Measurements from ENCODE around the gene AP4B1. TPM values are rescaled to one million over a fixed set of nuclear protein-coding genes. Genes with fewer than 3 reads are reported as not detected.
A peak's percentile ranks its signal among the peaks of the same experiment; 100 is the strongest.

AP4B1 gene
- total and polyA plus RNA-seq, 9 of the 15 experiments (the other 6 are each of a cell fraction or from before 2014, with no cell fraction given): 15.8 to 36.5 (median 24.6) TPM

DNA sequence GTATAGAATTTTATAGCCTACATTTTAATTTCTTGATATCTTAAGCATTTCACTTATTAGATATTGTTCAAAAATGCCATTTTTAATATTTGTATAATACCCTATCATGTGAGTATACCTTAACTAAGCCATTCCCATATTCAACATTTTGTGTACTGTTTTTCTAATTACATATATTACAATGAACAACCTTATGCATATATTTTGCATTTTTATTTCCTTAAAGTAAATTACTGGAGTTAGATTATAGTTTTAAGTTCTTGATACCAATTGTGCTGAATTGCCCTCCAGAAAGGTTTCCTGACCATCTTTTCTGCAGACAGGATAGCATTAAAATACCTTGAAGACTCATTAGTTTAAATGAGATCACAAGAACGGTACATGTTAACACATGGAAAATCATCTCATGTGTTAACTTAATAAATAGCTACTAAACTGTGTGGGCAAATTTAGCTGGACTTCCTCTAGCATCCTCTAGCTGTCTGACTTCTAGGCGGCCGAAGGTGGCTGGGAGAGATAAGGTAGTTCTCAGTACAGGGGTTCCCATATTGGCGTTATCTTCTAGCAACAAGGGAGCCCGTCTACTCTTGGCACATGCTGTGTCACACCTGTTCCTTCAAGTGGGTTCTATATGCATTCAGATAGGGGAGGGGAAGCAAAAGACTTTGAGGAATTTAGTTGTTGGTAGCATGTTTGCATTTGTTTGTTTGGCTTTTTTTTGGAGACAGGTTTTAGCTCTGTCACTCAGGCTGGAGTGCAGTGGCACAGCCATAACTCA, 9.5 kb upstream of the AP4B1 start (continued):
- TF ChIP-seq, protein P1, sequence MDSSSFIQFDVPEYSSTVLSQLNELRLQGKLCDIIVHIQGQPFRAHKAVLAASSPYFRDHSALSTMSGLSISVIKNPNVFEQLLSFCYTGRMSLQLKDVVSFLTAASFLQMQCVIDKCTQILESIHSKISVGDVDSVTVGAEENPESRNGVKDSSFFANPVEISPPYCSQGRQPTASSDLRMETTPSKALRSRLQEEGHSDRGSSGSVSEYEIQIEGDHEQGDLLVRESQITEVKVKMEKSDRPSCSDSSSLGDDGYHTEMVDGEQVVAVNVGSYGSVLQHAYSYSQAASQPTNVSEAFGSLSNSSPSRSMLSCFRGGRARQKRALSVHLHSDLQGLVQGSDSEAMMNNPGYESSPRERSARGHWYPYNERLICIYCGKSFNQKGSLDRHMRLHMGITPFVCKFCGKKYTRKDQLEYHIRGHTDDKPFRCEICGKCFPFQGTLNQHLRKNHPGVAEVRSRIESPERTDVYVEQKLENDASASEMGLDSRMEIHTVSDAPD (CRISPR knock-in tag; IDR thresholded peaks at IDR 0.05): no peak
- TF ChIP-seq FOXA3 (CRISPR knock-in tag; conservative IDR thresholded peaks at IDR 0.05 in 1 of 2, IDR thresholded peaks at IDR 0.05 in 1 of 2): no peak
- peak in 1 of 2 experiments; percentile 89; a peak in 2 of 4 replicates for TF ChIP-seq NONO (IDR thresholded peaks at IDR 0.05; ENCODE audit: low read depth in 2 of 2, low read length in 1 of 2)
- no peak for TF ChIP-seq ZNF764 (CRISPR knock-in tag; IDR thresholded peaks at IDR 0.05; ENCODE audit: low read depth)
- no peak for TF ChIP-seq DIDO1 (tag; IDR thresholded peaks at IDR 0.05; ENCODE audit: low read depth)
- peak; percentile 23 to 36 (median 26); a peak in 4 of 6 replicates for TF ChIP-seq CTCF (IDR thresholded peaks at IDR 0.05 in 2 of 3, conservative IDR thresholded peaks at IDR 0.05 in 1 of 3; ENCODE audit: insufficient read depth in 2 of 3, low read depth in 1 of 3, low read length in 3 of 3)
- peak; percentile 96 for TF ChIP-seq PHB2 (IDR thresholded peaks at IDR 0.05; ENCODE audit: low read depth)
- TF ChIP-seq NELFE (IDR thresholded peaks at IDR 0.05; ENCODE audit: insufficient read depth, insufficient read length): no peak
- peak in 1 of 2 experiments; percentile 94; a peak in 2 of 4 replicates for TF ChIP-seq ZNF639 (CRISPR knock-in tag; conservative IDR thresholded peaks at IDR 0.05 in 1 of 2, IDR thresholded peaks at IDR 0.05 in 1 of 2)
- TF ChIP-seq EP400 (IDR thresholded peaks at IDR 0.05): peak; percentile 73
- TF ChIP-seq ZNF124 (CRISPR knock-in tag; IDR thresholded peaks at IDR 0.05): no peak
- no peak for TF ChIP-seq SREBF2 (CRISPR knock-in tag; IDR thresholded peaks at IDR 0.05)
- peak; percentile 99 for TF ChIP-seq NCOR1 (IDR thresholded peaks at IDR 0.05)
- no peak for TF ChIP-seq RBM17 (IDR thresholded peaks at IDR 0.05; ENCODE audit: borderline replicate concordance, low read depth, low read length)
- no peak for TF ChIP-seq ELF1 (tag; IDR thresholded peaks at IDR 0.05)
- no peak for TF ChIP-seq ZNF217 (CRISPR knock-in tag; IDR thresholded peaks at IDR 0.05)
- 0 out of 2 replicates have a peak, but pooled peaks have one; percentile 11 for TF ChIP-seq SIN3B (IDR thresholded peaks at IDR 0.05; ENCODE audit: low read depth)
- TF ChIP-seq SP2 (IDR thresholded peaks at IDR 0.05; ENCODE audit: extremely low read depth, low read depth, low read length, poor library complexity, severe bottlenecking): no peak

Measured in K562 (cell line).